ENCODE measurements around the gene NCOR1.
"Not testable (repeated sequence)": the region's sequence is repeated elsewhere in the genome, so short reads cannot be mapped to it uniquely, and the experiment has no call there.

The NCOR1 gene

DNA sequence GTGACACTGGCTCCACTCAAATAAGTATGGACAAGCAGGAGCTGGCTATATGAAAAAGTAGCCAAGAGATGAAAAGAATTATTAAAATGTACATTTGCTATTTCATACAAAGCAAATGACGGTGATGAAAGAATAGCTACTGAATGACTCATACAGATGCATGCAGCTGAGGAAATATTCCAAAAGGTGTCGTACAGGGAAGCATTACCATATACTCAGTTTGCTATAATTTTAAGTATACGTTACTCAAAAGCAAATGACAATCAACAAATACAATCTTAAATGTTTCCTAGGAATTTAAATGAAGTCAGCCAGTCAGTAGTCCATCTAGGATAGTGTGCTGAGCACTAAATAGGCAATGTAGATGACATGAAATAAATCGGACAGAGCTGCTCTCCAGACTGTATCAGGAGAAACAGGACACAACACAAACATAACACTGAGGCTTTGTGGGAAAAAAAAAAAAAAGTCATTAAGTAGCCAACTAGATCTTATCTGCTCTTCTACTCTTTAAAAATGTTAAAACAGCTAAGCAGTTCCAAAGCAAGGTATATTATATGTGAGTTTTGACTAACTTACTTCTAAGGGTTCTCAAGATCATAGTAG lies 65.0 kb downstream of the NCOR1 start:
- DNase-seq (ENCODE audit: low read depth in 2 of 2), result no peak

DNA sequence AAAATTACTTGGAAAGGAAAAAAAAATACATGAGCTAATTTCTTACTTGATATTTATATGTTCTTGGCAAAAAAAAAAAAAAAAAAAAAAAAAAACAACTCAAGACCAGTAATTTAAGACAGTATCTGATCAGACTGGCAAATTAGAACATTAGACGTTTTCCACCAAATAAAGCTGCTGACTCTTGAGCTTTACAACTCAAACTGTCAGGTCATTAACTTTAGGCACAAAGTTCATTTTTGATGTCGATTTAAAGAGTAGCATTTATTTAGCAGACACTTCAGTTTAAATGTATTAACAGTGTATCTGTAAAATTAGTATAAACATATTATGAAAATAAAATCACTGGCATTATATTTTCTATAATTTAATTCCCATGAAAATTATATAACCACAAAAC lies 66.7 kb downstream of the NCOR1 start:
- no peak for DNase-seq (ENCODE audit: low read depth in 2 of 2)

DNA sequence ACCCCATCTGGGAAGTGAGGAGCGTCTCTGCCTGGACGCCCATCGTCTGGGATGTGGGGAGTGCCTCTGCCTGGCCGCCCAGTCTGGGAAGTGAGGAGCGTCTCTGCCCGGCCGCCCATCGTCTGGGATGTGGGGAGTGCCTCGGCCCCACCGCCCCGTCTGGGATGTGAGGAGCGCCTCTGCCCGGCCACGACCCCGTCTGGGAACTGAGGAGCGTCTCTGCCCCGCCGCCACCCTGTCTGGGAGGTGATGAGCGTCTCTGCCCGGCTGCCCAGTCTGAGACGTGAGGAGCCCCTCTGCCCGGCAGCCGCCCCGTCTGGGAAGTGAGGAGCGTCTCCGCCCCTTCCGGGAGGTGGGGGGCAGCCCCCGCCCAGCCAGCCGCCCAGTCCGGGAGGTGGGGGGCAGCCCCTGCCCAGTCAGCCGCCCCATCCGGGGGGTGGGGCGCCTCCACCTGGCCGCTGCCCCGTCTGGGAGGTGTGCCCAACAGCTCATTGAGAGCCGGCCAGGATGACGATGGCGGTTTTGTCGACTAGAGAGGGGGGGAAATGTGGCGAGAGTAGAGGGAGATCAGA lies 69.9 kb downstream of the NCOR1 start:
- DNase-seq (ENCODE audit: low read depth in 2 of 2), result not testable (repeated sequence)

DNA sequence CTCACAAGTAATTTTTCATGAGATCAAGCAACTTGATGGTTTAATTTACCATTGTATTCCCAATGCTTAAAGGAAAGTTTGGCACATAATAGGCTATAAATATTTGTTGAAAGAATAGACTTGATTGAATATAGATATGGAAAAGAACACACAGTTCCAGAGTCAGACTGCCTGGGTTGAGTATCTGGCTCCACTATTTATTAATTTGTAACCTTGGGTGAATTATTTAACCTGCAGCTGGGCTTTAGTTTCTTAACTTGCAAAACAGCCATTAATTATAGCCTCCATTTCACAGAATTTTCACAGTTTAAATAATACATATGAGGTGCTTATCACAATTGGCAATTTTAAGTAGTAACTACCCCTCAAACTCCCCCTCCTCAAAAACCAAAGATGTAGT lies 73.6 kb downstream of the NCOR1 start:
- no peak for DNase-seq (ENCODE audit: low read depth in 2 of 2)

DNA sequence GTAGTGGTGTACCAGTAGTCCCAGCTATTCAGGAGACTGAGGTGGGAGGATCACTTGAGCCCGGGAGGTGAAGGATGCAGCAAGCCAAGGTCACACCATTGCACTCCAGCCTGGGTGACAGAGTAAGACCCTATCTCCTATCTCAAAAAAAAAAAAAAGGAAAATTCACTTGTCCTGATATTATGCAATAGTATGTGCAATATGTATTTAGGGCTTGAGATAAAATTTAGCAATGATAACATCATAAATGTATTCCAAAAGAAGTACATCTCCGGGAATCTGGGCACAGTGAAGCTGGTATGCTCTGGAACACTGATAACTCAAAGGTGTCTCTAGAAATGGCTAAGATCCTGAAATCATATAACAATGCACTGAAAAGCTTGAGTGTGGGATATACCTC lies 74.5 kb downstream of the NCOR1 start:
- DNase-seq (ENCODE audit: low read depth in 2 of 2), result no peak

DNA sequence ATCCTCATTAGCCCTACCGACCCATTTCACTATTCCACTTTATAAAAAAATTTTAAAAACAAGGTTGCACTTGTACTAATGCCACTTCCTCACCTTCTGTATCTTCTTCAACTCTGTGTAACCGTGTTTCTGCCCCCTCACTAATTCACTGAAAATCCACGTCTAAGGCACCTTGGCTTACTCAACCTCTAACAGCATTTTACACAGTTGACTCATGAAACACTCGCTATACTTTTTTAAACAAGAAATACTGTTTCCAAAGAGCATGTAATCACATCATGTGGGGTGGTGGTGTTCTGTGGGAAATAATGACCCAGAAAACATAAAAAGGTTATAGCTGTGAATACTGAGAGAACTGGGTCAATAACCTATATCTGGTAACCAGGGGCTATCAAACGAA lies 79.9 kb downstream of the NCOR1 start:
- DNase-seq (ENCODE audit: low read depth in 2 of 2), result no peak

DNA sequence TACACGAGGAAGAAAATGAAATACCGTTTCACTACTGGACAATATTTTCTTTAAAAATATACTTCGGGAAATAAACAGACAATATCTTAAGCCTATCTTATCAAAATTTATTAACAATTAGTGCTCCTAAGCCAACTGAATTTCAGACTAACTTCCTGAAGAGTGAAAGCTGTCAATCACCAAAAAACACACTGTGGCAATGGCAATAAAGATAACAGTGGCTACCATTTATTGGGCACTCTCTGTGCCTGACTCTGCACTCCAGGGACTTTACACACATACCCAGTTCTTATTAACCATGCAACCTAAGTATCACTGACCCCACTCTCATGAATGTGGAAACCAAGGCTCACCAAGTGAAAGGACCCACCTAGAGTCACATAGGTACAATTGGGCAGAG lies 83.7 kb downstream of the NCOR1 start:
- no peak for DNase-seq (ENCODE audit: low read depth in 2 of 2)

DNA sequence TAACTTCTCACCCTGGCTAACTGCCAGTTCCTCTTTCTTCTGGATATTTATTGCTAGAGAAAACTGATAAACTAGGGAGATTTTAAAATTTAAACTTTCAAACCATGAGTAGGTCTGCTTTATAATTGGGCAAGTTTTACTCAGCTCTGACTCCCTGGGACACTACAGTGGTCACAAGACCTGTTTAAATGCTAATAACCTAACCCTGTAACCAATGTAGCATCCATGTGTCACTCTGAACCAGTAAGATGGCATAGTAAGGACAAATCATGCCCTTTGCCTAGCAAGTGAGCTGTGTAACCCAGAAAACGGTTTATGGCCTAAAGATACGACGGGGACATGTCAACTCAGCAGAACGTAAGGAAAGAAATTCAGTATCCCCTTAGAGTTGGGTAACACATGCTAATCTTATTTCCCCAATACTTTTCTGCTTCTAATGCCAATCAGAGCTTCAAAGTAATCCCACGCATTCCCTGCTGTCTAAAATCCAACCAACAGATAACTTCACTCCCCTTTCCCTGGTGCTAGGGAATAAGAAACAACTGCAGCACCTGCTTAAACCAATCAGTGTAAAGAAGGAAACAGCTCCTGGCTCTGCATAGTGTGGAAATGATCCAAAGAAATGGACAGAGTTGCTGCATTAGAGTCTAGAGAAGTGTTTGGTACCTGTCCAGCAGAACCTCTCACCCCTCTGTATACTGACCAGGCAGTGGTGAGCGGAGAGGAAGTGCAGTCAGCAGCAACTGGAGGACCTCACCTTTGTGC lies 85.7 kb downstream of the NCOR1 start:
- no peak for DNase-seq (ENCODE audit: low read depth in 2 of 2)

DNA sequence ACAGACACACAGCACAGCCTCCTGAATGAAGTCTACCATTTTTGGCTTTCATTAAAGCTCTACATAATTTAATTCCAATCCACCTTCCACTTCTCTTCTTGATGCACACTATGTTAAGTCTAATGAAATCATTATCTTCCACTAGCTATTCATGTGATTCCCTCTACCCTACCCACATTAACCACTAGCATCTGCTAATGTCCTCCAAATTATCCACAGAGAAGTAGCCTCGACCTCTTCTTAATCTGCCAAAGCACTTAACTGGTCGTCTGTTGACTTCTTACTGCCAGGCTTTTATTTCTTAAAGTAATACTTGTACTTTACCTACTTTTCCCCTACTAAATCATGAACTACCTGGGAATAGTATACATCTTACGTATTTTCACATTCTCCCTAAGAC lies 91.8 kb downstream of the NCOR1 start:
- DNase-seq (ENCODE audit: low read depth in 2 of 2), result no peak

DNA sequence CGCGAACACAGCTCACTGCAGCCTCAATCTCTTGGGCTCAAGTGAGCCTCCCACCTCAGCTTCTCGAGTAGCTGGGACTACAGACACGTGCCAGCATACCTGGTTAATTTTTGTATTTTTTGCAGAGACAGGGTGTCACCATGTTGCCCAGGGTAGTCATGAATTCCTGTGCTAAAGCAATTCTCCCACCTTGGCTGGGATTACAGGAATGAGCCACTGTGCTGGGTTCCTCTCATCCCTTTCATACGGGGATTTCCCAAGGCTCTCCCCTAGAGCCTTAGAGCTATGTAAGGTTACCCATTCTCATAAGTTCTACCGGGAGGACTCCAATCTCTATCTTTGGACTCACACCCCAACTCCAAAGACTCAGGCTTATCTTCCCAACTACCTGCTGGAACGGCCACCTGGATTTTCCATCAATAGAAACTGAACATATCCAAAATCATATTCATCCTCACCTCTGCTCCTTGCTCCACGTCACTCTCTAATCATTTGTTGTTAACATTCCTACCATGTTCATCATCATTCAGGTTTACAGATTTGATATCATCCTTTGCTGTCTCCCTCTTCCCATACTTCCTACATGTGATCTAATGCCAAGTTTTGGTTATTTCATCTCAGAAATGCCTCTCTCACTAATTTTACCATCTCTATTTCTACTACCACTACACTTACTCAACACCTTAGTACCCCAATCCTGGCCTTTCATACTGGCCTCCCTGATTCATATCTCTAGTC lies 92.5 kb downstream of the NCOR1 start:
- no peak for DNase-seq (ENCODE audit: low read depth in 2 of 2)

DNA sequence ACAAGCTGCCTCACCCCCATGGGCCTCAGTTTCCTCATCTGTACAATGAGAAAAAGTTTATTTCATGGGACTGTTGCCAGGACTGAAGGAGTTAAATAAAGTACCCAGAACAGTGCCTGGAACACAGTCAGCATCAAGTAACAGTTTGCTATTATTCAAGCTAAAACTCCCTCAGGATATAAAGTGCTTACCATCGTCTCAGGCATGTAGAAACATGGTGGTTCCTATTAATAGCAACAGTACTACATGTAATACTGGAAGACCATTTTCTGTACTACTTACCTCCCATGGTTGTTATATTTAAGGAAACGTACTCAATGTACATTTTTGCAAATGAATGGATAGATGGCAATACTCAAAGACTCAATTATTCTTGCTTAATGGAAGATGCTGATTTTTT lies 93.4 kb downstream of the NCOR1 start:
- no peak for DNase-seq (ENCODE audit: low read depth in 2 of 2)

DNA sequence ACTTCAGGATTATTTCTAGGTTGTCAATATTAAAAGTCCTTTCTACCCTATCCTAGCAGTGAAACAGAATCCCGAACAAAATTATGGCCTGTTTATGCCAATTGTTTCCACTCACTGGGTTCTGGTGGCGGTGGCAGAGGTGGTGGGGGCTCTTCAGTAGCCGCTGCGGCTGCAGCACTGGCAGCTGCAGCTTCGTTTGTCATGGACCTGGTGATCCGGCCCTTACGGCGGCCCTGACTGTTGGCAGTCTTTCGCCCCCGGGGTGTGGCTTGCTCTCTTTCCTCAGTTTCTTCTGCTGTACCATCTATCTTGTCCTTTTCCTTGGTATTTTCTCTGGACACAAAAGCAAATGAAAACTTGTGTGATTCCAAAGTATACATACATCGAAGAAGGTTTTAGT lies 94.4 kb downstream of the NCOR1 start:
- no peak for DNase-seq (ENCODE audit: low read depth in 2 of 2)

DNA sequence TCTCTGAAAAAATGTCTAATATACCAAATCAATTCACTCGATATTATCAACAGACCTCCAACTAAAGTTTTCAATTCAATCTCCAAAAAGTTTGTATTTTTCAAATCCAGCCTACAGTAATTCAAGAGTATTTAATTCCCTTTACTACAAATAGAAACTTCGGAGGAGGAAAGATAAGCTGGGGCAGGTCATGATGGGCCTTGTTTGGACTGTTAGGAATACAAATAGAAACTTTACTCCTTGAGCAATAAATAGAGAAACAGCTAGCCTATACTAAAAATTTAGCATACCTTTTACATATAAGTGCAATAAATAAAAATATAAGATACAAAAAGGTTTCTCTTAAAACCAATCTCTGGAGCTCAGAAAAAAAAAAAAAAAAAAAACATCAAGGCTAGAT lies 98.2 kb downstream of the NCOR1 start:
- DNase-seq (ENCODE audit: low read depth in 2 of 2), result no peak

DNA sequence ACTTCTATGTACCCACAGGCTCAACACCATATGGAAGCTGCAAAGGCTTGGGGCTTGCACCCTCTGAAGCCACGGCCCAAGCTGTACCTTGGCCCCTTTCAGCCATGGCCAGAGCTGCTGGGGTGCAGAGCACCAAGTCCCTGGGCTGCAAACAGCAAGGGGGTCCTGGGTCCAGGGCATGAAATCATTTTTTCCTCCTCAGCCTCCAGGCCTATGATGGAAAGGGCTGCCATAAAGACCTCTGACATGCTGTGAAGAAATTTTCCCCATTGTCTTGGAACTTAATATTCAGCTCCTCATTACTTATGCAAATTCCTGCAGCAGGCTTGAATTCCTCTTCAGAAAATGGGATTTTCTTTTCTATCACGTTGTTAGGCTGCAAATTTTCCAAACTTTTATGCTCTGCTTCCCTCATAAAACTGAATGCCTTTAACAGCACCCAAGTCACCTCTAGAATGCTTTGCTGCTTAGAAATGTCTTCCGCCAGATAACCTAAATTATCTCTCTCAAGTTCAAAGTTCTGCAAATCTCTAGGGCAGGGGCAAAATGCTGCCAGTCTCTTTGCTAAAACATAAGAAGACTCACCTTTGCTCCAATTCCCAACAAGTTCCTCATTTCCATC lies 100.1 kb downstream of the NCOR1 start:
- not testable (repeated sequence) for DNase-seq (ENCODE audit: low read depth in 2 of 2)

DNA sequence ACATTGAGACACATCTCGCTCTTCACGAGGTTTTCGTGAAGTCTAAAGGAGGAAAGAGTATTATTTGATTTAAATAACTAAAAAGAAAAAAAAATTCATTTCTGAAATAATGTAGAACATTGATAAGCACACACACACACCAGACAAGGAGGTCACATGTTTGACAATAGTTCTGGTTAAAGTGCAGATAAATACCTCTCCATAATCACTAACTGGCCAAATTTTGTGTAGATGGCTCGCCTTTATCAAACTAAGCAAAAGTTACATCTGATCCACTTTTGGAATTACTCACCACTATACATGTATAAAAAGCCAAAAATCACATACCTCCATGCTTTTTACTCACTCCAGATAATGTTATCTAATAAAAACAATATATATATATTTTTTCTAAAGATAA lies 106.5 kb downstream of the NCOR1 start:
- DNase-seq (ENCODE audit: low read depth in 2 of 2), result no peak

DNA sequence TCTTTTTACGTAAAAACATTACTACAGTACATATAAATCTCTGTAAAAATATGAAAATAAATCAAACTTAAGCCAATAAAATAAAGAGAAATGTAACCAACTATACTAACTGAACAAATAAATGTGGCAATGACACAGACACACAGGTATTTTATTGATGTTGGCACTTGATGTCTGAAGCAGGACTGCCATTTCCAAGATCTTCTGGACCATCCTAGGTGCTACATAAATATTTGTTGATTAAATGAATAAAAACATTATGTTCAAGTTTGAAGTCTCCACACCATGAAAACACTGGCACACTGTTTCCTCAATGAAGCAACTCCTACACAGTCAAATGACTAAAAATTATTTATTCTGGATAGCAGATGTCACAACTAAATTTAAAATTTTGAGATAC lies 106.9 kb downstream of the NCOR1 start:
- DNase-seq (ENCODE audit: low read depth in 2 of 2), result no peak

DNA sequence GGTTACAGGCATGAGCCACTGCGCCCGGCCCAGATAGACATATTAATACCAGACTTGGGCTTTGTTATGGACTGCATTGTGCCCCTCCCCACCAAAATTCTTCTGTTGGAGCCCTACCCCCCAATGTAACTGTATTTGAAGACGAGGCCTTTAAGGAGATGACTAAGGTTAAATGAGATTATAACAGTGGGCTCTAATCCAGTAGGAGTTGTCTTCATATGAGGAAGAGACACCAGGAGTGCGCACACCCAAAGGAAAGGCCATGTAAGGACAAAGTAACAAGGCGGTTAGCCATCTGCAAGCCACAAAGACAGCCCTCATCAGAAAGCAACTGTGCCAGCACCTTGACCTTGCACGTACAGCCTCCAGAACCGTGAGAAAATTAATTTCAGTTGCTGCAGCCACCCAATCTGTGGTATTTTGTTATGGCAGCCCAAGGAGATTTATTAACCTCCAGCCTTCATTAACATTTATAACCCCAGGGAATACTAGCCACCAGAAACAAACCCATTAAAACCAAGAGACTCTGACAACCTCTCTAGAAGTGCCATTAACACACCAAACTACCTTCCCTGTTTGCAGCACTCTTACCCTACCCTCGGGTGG lies 108.1 kb downstream of the NCOR1 start:
- no peak for DNase-seq (ENCODE audit: low read depth in 2 of 2)

DNA sequence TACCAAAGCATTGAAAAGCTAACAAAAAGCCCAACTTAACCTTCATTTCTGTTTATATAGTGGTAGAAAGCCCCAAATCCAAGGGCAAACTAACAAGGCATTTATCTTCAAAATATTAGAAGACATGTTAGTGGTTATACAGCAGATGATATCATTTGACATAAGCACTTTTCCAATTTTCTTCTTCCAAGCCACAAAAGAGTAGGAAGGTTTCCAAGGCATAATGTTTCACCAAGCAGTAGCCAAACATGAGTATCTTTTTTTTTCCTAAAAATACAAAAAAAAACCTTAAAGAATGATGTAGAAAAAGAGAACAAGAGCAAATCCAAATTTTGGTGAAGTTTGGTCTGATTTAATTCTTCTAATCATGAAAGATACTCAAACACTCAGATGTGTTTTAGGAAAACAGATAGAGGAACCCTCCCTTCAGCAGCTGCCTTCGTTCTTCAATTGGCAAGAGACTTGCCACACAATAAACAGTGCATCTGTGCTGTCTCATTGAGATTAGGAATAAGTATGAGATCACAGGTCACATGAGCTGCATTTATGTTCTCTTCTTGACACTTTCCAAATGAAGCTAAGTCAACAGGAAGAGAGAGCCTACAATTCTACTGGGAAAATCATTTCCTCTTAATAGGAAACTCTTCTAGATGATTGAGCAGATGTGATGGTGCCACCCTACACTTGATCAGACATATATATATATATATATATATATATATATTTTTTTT lies 109.0 kb downstream of the NCOR1 start:
- no peak for DNase-seq (ENCODE audit: low read depth in 2 of 2)

DNA sequence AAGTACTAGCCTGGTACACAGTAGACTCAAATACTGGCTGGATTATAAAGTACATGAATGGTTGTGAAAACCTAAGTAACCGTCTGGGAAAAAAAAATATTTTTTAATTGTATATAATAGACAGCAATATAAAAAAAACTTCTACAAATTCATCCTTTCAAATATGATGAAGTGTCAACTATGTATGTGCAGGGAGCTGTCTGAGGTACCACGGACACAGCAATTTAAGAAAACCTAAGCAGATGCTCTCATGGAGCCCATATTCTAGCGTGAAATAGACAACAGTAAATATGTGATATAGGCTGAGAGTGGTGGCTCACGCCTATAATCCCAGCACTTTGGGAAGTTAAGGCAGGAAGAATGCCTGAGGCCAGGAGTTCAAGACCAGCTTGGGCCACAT lies 111.1 kb downstream of the NCOR1 start:
- DNase-seq (ENCODE audit: low read depth in 2 of 2), result no peak

DNA sequence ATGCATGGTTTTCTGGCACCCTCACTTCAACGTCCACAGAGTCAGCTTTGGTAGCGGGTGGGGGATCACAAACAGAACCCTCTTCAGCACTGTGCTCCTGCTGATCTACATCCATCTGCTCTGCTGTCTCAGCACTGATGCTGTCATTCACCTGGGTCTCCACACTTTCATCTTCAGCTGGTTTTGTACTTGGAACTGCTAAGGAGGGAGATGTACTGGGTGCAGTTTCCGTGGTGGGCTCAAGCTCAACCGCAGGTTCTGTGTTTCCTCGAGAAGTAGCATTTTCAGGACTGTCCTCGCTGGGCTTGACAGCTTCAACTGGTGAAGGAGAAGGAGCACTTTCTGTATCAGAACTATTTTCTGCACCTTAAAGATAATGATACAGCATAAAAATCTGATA lies 113.9 kb downstream of the NCOR1 start:
- DNase-seq (ENCODE audit: low read depth in 2 of 2), result no peak

DNA sequence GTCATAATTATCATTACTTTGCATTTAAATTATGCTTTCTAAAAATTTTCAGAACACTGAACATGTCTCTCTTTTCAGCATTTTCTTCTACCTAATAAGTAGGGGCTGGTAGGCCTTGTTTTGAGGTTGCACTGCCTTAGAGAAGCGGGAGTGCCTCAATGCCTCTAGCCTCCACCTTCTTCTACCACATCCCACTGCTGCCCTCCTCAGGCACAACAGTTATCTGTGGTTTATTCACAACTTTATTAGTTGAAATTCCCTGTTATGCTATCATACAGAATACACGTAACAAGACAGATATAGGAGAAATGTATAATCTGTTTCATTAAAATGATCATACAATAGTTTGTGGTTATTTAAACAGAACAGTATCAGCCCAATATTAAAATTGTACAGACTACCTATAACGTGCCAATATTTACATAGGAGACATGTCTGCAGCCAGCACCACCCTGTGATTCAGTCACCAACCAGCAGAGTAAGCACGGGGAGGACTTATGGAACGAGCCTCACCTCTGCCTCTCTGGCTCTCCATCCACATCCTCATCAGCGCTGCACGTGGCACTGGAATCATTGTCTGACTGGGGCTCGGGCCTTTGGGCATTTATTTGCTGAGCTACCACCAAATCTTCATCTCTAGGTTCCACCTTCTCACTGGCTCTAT lies 114.5 kb downstream of the NCOR1 start:
- DNase-seq (ENCODE audit: low read depth in 2 of 2), result no peak
